ENCODE data around the gene TPI1. TPM values are rescaled to one million over a fixed set of nuclear protein-coding genes. Genes with fewer than 3 reads are reported as not detected.
A peak's percentile ranks its signal among the peaks of the same experiment; 100 is the strongest.
"Not testable (repeated sequence)": the region's sequence is repeated elsewhere in the genome, so short reads cannot be mapped to it uniquely, and the experiment has no call there.

Gene TPI1
- polyA plus RNA-seq, 1 donor, result 564 TPM

DNA sequence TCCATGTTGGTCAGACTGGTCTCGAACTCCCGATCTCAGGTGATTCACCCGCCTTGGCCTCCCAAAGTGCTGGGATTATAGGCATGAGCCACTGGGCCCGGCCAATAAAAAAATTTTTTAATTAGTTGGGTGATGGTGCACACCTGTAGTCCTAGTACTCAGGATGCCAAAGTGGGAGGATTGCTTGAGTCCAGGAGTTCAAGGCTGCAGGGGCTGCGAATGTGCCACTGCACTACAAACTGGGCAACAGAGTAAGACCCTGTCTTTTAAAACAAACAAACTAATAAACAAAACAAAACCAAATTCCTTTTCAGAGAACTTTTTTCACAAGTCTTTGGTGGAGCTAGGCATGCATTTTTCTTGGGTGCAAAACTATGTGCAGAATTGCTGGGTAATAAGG is 15.9 kb downstream of the TPI1 start:
- peaks cover 22% of the 10 kb centered on the region for H3K4me1 ChIP-seq (ENCODE audit: control insufficient read depth, insufficient read depth, low read length)
- no peaks in the 10 kb centered on the region for H3K27me3 ChIP-seq (ENCODE audit: control insufficient read depth, insufficient read depth, low read length)
- H3K36me3 ChIP-seq (ENCODE audit: control insufficient read depth, insufficient read depth, low read length), result peaks cover 12% of the 10 kb centered on the region
- H3K4me3 ChIP-seq (ENCODE audit: low read length), result no peak overlapping the region
- H3K9me3 ChIP-seq (ENCODE audit: control insufficient read depth, low read depth, low read length), result no peaks in the 10 kb centered on the region
- WGBS (ENCODE audit: insufficient coverage, low lambda C conversion rate), result 100% methylated on average over 1 of the region's 5 CpGs
- no peak for DNase-seq
- no peak overlapping the region for H3K27ac ChIP-seq (ENCODE audit: low read length)

DNA sequence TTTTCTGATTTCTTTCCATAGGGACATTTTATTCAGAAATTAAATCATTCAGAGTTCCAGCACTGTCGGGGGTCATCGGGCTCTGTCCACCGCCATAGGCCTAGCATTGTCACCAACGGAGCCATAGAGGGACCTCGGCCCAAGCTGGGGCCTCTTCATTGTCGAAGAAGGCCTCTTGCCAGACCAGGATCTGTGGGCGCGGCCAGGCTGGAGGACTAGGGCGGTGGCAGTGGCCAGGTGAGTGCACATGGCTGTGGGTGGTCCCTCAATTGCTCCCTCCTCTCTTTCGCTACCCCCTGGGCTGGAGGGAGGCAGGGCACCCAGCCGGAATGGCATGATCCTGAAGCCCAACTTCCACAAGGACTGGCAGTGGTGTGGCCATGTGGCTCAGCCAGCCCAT is 16.4 kb downstream of the TPI1 start:
- Histone ChIP-seq H3K9me3 (ENCODE audit: control insufficient read depth, low read depth, low read length) (no peaks in the 10 kb centered on the region), H3K4me3 (ENCODE audit: low read length) (no peak overlapping the region), H3K27ac (ENCODE audit: low read length) (no peak overlapping the region), H3K27me3 (ENCODE audit: control insufficient read depth, insufficient read depth, low read length) (no peaks in the 10 kb centered on the region), H3K4me1 (ENCODE audit: control insufficient read depth, insufficient read depth, low read length) (peaks cover 22% of the 10 kb centered on the region), H3K36me3 (ENCODE audit: control insufficient read depth, insufficient read depth, low read length) (peaks cover 12% of the 10 kb centered on the region)
- no CpG with 5 or more reads among the region's 11 CpGs for WGBS (ENCODE audit: insufficient coverage, low lambda C conversion rate)
- no peak for DNase-seq

- Histone ChIP-seq H3K27me3 (ENCODE audit: control insufficient read depth, insufficient read depth, low read length) (no peaks in the 10 kb centered on the region), H3K4me1 (ENCODE audit: control insufficient read depth, insufficient read depth, low read length) (peaks cover 22% of the 10 kb centered on the region), H3K27ac (ENCODE audit: low read length) (no peak overlapping the region), H3K4me3 (ENCODE audit: low read length) (no peak overlapping the region), H3K9me3 (ENCODE audit: control insufficient read depth, low read depth, low read length) (no peaks in the 10 kb centered on the region), H3K36me3 (ENCODE audit: control insufficient read depth, insufficient read depth, low read length) (peaks cover 12% of the 10 kb centered on the region)
- 100% methylated on average over 1 of the region's 22 CpGs for WGBS (ENCODE audit: insufficient coverage, low lambda C conversion rate)
- DNase-seq, result no peak
These were observed 17.2 kb downstream of the TPI1 start for GRCh38 chr12:6884539-6884938.

DNA sequence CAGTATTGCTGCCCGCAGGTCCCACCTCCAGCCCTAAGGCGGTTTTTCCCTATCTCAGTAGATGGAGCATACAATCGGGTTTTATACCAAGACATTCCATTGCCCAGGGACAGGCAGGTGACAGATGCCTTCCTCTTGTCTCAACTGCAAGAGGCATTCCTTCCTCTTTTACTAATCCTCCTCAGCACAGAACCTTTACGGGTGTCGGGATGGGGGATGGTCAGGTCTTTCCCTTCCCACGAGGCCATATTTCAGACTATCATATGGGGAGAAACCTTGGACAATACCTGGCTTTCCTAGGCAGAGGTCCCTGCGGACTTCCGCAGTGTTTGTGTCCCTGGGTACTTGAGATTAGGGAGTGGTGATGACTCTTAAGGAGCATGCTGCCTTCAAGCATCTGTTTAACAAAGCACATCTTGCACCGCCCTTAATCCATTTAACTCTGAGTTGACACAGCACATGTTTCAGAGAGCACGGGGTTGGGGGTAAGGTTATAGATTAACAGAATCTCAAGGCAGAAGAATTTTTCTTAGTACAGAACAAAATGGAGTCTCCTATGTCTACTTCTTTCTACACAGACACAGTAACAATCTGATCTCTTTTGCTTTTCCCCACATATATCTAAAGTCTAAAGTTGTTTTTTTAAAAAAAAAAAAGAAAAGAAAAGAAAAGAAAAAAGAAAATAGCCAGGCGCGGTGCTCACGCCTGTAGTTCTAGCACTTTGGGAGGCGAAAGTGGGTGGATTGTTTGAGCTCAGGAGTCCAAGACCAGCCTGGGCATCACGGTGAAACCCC is 19.1 kb downstream of the TPI1 start:
- WGBS (ENCODE audit: insufficient coverage, low lambda C conversion rate), result no CpG with 5 or more reads among the region's 15 CpGs

GRCh38 chr12:6887460-6887859 is 20.1 kb downstream of the TPI1 start:
- H3K36me3 ChIP-seq (ENCODE audit: control insufficient read depth, insufficient read depth, low read length), result peaks cover 12% of the 10 kb centered on the region
- DNase-seq, result peak; percentile 49 to 79
- no peaks in the 10 kb centered on the region for H3K9me3 ChIP-seq (ENCODE audit: control insufficient read depth, low read depth, low read length)
- H3K4me3 ChIP-seq (ENCODE audit: low read length), result no peak overlapping the region
- peaks cover 25% of the 10 kb centered on the region for H3K4me1 ChIP-seq (ENCODE audit: control insufficient read depth, insufficient read depth, low read length)
- peak overlapping the region; percentile 88 for H3K27ac ChIP-seq (ENCODE audit: low read length)
- WGBS (ENCODE audit: insufficient coverage, low lambda C conversion rate), result no CpG with 5 or more reads among the region's 8 CpGs
- H3K27me3 ChIP-seq (ENCODE audit: control insufficient read depth, insufficient read depth, low read length), result no peaks in the 10 kb centered on the region

More for the DNA sequence above, 19.1 kb downstream of the TPI1 start:
- peaks cover 21% of the 10 kb centered on the region for H3K4me1 ChIP-seq (ENCODE audit: control insufficient read depth, insufficient read depth, low read length)
- H3K27me3 ChIP-seq (ENCODE audit: control insufficient read depth, insufficient read depth, low read length); H3K4me3 ChIP-seq (ENCODE audit: low read length); DNase-seq; H3K9me3 ChIP-seq (ENCODE audit: control insufficient read depth, low read depth, low read length): not testable (repeated sequence)
- peaks cover 12% of the 10 kb centered on the region for H3K36me3 ChIP-seq (ENCODE audit: control insufficient read depth, insufficient read depth, low read length)
- peak overlapping the region; percentile 88 for H3K27ac ChIP-seq (ENCODE audit: low read length)

DNA sequence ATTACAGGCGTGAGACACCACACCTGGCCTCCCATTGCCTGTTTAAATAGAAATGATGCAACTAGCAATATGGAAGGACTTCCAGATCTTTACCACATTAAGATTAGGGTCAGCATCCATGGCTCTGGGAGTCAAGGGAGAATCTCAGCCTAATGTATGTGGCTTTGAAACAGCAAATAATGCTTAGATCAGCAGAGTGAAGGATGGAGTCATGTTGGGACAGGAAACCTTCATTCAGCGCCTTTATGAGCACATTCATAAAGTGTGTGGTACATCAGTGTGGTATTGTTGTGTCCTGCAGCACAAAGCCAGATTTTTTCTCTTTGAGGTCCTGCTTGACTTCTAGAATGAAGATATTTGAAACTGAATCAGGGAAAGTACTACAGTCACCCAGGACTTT is 21.0 kb downstream of the TPI1 start:
- H3K4me3 ChIP-seq (ENCODE audit: low read length), result no peak overlapping the region
- H3K9me3 ChIP-seq (ENCODE audit: control insufficient read depth, low read depth, low read length), result no peaks in the 10 kb centered on the region
- peaks cover 25% of the 10 kb centered on the region for H3K4me1 ChIP-seq (ENCODE audit: control insufficient read depth, insufficient read depth, low read length)
- no peaks in the 10 kb centered on the region for H3K27me3 ChIP-seq (ENCODE audit: control insufficient read depth, insufficient read depth, low read length)
- WGBS (ENCODE audit: insufficient coverage, low lambda C conversion rate), result no CpG with 5 or more reads among the region's 2 CpGs
- H3K27ac ChIP-seq (ENCODE audit: low read length), result no peak overlapping the region
- no peak for DNase-seq
- H3K36me3 ChIP-seq (ENCODE audit: control insufficient read depth, insufficient read depth, low read length), result peaks cover 12% of the 10 kb centered on the region

DNA sequence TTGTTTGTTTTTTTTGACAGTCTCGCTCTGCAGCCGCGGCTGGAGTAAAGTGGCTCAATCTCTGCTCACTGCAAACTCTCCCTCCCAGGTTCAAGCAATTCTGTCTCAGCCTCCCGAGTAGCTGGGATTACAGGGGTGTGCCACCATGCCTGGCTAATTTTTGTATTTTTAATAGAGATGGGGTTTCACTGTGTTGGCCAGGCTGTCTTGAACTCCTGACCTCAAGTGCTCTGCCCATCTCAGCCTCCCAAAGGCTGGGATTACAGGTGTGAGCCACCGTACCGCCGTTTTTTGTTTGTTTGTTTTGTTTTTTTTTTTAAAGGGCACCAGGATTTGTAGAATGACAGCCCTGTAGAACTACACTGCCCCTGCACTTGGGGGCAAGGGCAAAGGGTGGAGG is 21.5 kb downstream of the TPI1 start:
- 86% methylated on average over 3 of the region's 7 CpGs for WGBS (ENCODE audit: insufficient coverage, low lambda C conversion rate)
- not testable (repeated sequence) for H3K27ac ChIP-seq (ENCODE audit: low read length)

DNA sequence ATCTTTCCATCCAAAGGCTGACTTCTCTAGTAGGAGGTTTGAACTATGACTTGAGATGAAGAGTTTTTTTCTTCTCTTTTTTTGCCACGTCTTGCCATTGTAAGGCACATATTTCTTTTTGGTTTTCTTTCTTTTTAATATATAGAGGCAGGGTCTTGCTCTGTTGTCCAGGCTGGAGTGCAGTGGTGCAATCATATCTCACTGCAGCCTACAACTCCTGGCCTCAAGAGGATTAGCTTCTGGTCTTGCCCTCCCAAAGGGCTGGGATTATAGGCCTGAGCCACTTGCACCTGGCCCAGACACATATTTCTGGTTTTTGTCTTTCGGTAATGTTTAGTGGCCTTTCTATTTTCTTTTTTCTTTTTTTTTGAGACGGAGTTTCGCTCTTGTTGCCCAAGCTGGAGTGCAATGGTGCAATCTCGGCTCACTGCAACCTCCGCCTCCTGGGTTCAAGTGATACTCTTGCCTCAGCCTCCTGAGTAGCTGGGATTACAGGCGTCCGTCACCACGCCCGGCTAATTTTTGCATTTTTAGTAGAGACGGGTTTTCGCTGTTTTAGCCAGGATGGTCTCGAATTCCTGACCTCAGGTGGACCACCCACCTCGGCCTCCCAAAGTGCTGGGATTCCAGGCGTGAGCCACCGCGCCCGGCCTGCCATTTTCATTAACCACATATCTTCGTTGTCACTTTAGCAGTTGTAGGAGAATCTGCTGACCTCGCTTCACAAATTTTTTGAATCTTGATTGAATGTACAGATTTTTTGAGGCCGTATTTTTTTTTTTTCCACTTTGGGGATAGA is 22.6 kb downstream of the TPI1 start:
- H3K4me3 ChIP-seq (ENCODE audit: low read length); H3K27me3 ChIP-seq (ENCODE audit: control insufficient read depth, insufficient read depth, low read length); H3K9me3 ChIP-seq (ENCODE audit: control insufficient read depth, low read depth, low read length); H3K36me3 ChIP-seq (ENCODE audit: control insufficient read depth, insufficient read depth, low read length); DNase-seq: not testable (repeated sequence)
- H3K4me1 ChIP-seq (ENCODE audit: control insufficient read depth, insufficient read depth, low read length), result peaks cover 25% of the 10 kb centered on the region
- WGBS (ENCODE audit: insufficient coverage, low lambda C conversion rate), result 87% methylated on average over 3 of the region's 21 CpGs
- peak overlapping the region; percentile 78 for H3K27ac ChIP-seq (ENCODE audit: low read length)

More for the DNA sequence above, 21.5 kb downstream of the TPI1 start:
- not testable (repeated sequence) for H3K9me3 ChIP-seq (ENCODE audit: control insufficient read depth, low read depth, low read length); H3K27me3 ChIP-seq (ENCODE audit: control insufficient read depth, insufficient read depth, low read length); H3K4me3 ChIP-seq (ENCODE audit: low read length); DNase-seq
- peaks cover 11% of the 10 kb centered on the region for H3K36me3 ChIP-seq (ENCODE audit: control insufficient read depth, insufficient read depth, low read length)
- H3K4me1 ChIP-seq (ENCODE audit: control insufficient read depth, insufficient read depth, low read length), result peaks cover 25% of the 10 kb centered on the region

- DNase-seq, result peak; percentile 97 to 98
- H3K27ac ChIP-seq (ENCODE audit: low read length), result peak overlapping the region; percentile 88
- WGBS (ENCODE audit: insufficient coverage, low lambda C conversion rate), result 0% methylated on average over 1 of the region's 68 CpGs
These were observed 23.7 kb downstream of the TPI1 start for GRCh38 chr12:6890789-6891645.

DNA sequence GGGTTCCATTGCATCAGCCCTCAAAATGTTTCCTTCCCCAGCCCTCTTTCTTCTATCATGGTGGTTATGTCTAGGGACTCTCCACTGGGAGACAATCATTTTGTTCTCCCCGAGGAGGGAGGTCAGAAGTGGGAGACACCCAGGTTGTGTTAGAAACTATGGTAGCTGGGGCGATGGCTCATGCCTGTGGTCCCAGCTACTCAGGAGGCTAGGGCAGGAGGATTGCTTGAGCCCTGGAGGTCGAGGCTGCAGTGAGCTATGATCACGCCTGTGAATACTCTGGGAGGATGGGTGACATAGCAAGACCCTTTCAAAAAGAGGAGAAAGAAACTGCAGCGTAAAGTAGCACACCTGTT is 24.3 kb downstream of the TPI1 start:
- Histone ChIP-seq H3K9me3 (ENCODE audit: control insufficient read depth, low read depth, low read length) (no peaks in the 10 kb centered on the region), H3K27me3 (ENCODE audit: control insufficient read depth, insufficient read depth, low read length) (no peaks in the 10 kb centered on the region), H3K4me3 (ENCODE audit: low read length) (peak overlapping the region; percentile 57), H3K36me3 (ENCODE audit: control insufficient read depth, insufficient read depth, low read length) (no peaks in the 10 kb centered on the region), H3K4me1 (ENCODE audit: control insufficient read depth, insufficient read depth, low read length) (peaks cover 20% of the 10 kb centered on the region), H3K27ac (ENCODE audit: low read length) (peak overlapping the region; percentile 88)
- WGBS (ENCODE audit: insufficient coverage, low lambda C conversion rate), result 100% methylated on average over 1 of the region's 5 CpGs
- no peak for DNase-seq

More at GRCh38 chr12:6890789-6891645, 23.7 kb downstream of the TPI1 start:
- Histone ChIP-seq H3K36me3 (ENCODE audit: control insufficient read depth, insufficient read depth, low read length) (no peaks in the 10 kb centered on the region), H3K9me3 (ENCODE audit: control insufficient read depth, low read depth, low read length) (no peaks in the 10 kb centered on the region), H3K4me3 (ENCODE audit: low read length) (peak overlapping the region; percentile 57), H3K27me3 (ENCODE audit: control insufficient read depth, insufficient read depth, low read length) (no peaks in the 10 kb centered on the region), H3K4me1 (ENCODE audit: control insufficient read depth, insufficient read depth, low read length) (peaks cover 20% of the 10 kb centered on the region)
